Progenitor cell of endocrine pancreas (in vitro differentiated cells): ENCODE measurements around the gene TCEAL5. TPM values are rescaled to one million over a fixed set of nuclear protein-coding genes. Genes with fewer than 3 reads are reported as not detected.
A peak's percentile ranks its signal among the peaks of the same experiment; 100 is the strongest.

Experiments used
- DNase-seq: peaks from one replicate; pipeline ENCODE4 v3.0.0; 2021; ENCODE audit warnings: low spot score; ENCODE audit not compliant: unreplicated experiment
- H3K27ac Mint-ChIP-seq: 2 replicates; pipeline ENCODE4 v1.8.0; 2021; ENCODE audit warnings: mild to moderate bottlenecking, moderate library complexity, mixed read lengths
- H3K27me3 Mint-ChIP-seq: 2 replicates; pipeline ENCODE4 v1.8.0; 2021; ENCODE audit warnings: mixed read lengths
- H3K36me3 Mint-ChIP-seq: 2 replicates; pipeline ENCODE4 v1.8.0; 2022; ENCODE audit warnings: mixed read lengths; ENCODE audit not compliant: insufficient read depth
- H3K4me1 Mint-ChIP-seq: 2 replicates; pipeline ENCODE4 v1.8.0; 2021; ENCODE audit warnings: low read depth, mixed read lengths
- H3K4me3 Mint-ChIP-seq: 2 replicates; pipeline ENCODE4 v1.8.0; 2021; ENCODE audit warnings: low read depth, mild to moderate bottlenecking, moderate library complexity, mixed read lengths
- H3K9me3 Mint-ChIP-seq: 2 replicates; pipeline ENCODE4 v1.8.0; 2021; ENCODE audit warnings: low read depth, mixed read lengths
- CTCF ChIP-seq: fragments of 200-600 bp; sonication (generic); IDR thresholded peaks from one replicate; pipeline ENCODE4 v1.5.0; 2021; ENCODE audit warnings: antibody characterized with exemption, mild to moderate bottlenecking; ENCODE audit not compliant: unreplicated experiment
- total RNA-seq: library from RNA; stranded (reverse); gene quantifications from 2 replicates; pipeline ENCODE4 v1.2.1, GENCODE V29; 2021

TCEAL5 gene
- total RNA-seq, 1 donor from 2014 or later: not detected

- no peak for TF ChIP-seq CTCF
- peaks cover 1% of the 10 kb centered on the region for H3K36me3 Mint-ChIP-seq
- H3K4me1 Mint-ChIP-seq: peaks cover 36% of the 10 kb centered on the region
- H3K27ac Mint-ChIP-seq: no peak overlapping the region
- DNase-seq: no peak
- H3K9me3 Mint-ChIP-seq: peaks cover 7% of the 10 kb centered on the region
- H3K27me3 Mint-ChIP-seq: no peaks in the 10 kb centered on the region
- H3K4me3 Mint-ChIP-seq: no peak overlapping the region
These were observed 18.3 kb downstream of the TCEAL5 start for GRCh38 chrX:103258275-103258674.

- H3K36me3 Mint-ChIP-seq: peaks cover 5% of the 10 kb centered on the region
- H3K27ac Mint-ChIP-seq: no peak overlapping the region
- H3K9me3 Mint-ChIP-seq: peaks cover 8% of the 10 kb centered on the region
- no peak for TF ChIP-seq CTCF
- H3K27me3 Mint-ChIP-seq: no peaks in the 10 kb centered on the region
- DNase-seq: no peak
- peaks cover 36% of the 10 kb centered on the region for H3K4me1 Mint-ChIP-seq
- H3K4me3 Mint-ChIP-seq: no peak overlapping the region
These were observed 19.9 kb downstream of the TCEAL5 start for GRCh38 chrX:103256651-103257050.

GRCh38 chrX:103254921-103255493, 21.5 kb downstream of the TCEAL5 start, which contains the start of gene TCEAL8:
Gene TCEAL8, minus strand, starts transcription at chrX:103255155. Its CDS starts 1,176 bp downstream, at chrX:103253979.
- H3K4me1 Mint-ChIP-seq: peaks cover 39% of the 10 kb centered on the region
- H3K36me3 Mint-ChIP-seq: peaks cover 5% of the 10 kb centered on the region
- no peaks in the 10 kb centered on the region for H3K27me3 Mint-ChIP-seq
- H3K27ac Mint-ChIP-seq: peak within 1 kb of the TSS; percentile 95
- no peak for DNase-seq
- H3K9me3 Mint-ChIP-seq: peaks cover 8% of the 10 kb centered on the region
- peak within 1 kb of the TSS; percentile 89 for H3K4me3 Mint-ChIP-seq
- no peak for TF ChIP-seq CTCF

GRCh38 chrX:103254171-103254824, 22.3 kb downstream of the TCEAL5 start:
- DNase-seq: peak; percentile 39
- TF ChIP-seq CTCF: no peak
- peaks cover 5% of the 10 kb centered on the region for H3K36me3 Mint-ChIP-seq
- no peaks in the 10 kb centered on the region for H3K27me3 Mint-ChIP-seq
- H3K9me3 Mint-ChIP-seq: peaks cover 8% of the 10 kb centered on the region
- peaks cover 39% of the 10 kb centered on the region for H3K4me1 Mint-ChIP-seq
- peak overlapping the region; percentile 95 for H3K27ac Mint-ChIP-seq
- peak overlapping the region; percentile 89 for H3K4me3 Mint-ChIP-seq

GRCh38 chrX:103253608-103254007, 22.9 kb downstream of the TCEAL5 start:
- Mint-ChIP-seq H3K27ac (peak overlapping the region; percentile 95), H3K4me3 (peak overlapping the region; percentile 89), H3K27me3 (no peaks in the 10 kb centered on the region), H3K4me1 (peaks cover 38% of the 10 kb centered on the region), H3K9me3 (peaks cover 8% of the 10 kb centered on the region), H3K36me3 (peaks cover 5% of the 10 kb centered on the region)
- DNase-seq: no peak
- TF ChIP-seq CTCF: no peak
